HepG2 (cell line): ENCODE measurements around the gene EEF1AKMT3.

Experiments used
- FOXP1 ChIP-seq, 2 experiments: fragments of 450-650 bp in 1 of 2; IDR thresholded peaks; 2 replicates each; pipeline ENCODE4 v1.6.1; 2017 to 2018; ENCODE audit warnings: antibody characterized with exemption in 1 of 2
- MAFK ChIP-seq, 2 experiments: IDR thresholded peaks in 1 of 2; conservative IDR thresholded peaks in 1 of 2; 2 replicates each; pipeline ENCODE4 v1.6.1; 2011; ENCODE audit warnings: improper control_type of control experiment in 2 of 2, low read length in 2 of 2
- NFE2L2 ChIP-seq: fragments of 150-350 bp; IDR thresholded peaks from 2 replicates; pipeline ENCODE4 v1.6.1; 2014; ENCODE audit warnings: low read length
- PREB ChIP-seq: sonication (generic); formaldehyde crosslinking; IDR thresholded peaks from 2 replicates; pipeline ENCODE4 v1.4.0; 2020; ENCODE audit warnings: missing genetic modification reagents
- RELA ChIP-seq: sonication (generic); formaldehyde crosslinking; IDR thresholded peaks from 2 replicates; pipeline ENCODE4 v1.4.0; 2020; ENCODE audit warnings: missing genetic modification reagents
- USF2 ChIP-seq, 2 experiments: sonication (generic) in 1 of 2; formaldehyde crosslinking in 1 of 2; IDR thresholded peaks; 2 replicates each; pipeline versions ENCODE4 v1.5.1 to v1.6.1; 2011 to 2020; ENCODE audit warnings: borderline replicate concordance in 1 of 2, low read depth in 1 of 2, low read length in 1 of 2, mild to moderate bottlenecking in 1 of 2, missing genetic modification reagents in 1 of 2, moderate library complexity in 1 of 2

- TF ChIP-seq FOXP1 (IDR thresholded peaks at IDR 0.05): no peak
- no peak for TF ChIP-seq FOXP1 (CRISPR knock-in tag; IDR thresholded peaks at IDR 0.05)
- TF ChIP-seq MAFK (conservative IDR thresholded peaks at IDR 0.05 in 1 of 2, IDR thresholded peaks at IDR 0.05 in 1 of 2; ENCODE audit: low read length in 2 of 2): no peak
- TF ChIP-seq NFE2L2: no peak
- TF ChIP-seq RELA (CRISPR knock-in tag): no peak; the same call in 1 of the 2 replicates
- no peak for TF ChIP-seq USF2 (IDR thresholded peaks at IDR 0.05; ENCODE audit: low read depth, low read length)
- TF ChIP-seq USF2 (CRISPR knock-in tag; IDR thresholded peaks at IDR 0.05; ENCODE audit: borderline replicate concordance): peak; percentile 58; the same call in 1 of the 2 replicates
- TF ChIP-seq PREB: no peak
Observed at GRCh38 chr12:57771873-57772428, 463 bp upstream of the EEF1AKMT3 start, which contains the start of gene METTL1.
